Peyer's patch (tissue), 4 donors: ENCODE measurements around the gene IDNK.

ENCODE experiments used
- POLR2A ChIP-seq, 2 donors: fragments of 450-650 bp; IDR thresholded peaks; one replicate each; pipeline ENCODE4 v1.5.1; 2017; ENCODE audit warnings: antibody characterized with exemption in 2 of 2, mild to moderate bottlenecking in 2 of 2, moderate library complexity in 2 of 2
- TF ChIP-seq, protein P1 (sequence below), 6 experiments: fragments of 450-650 bp in 4 of 6; fragments of 200-600 bp in 2 of 6; sonication (generic) in 1 of 6; IDR thresholded peaks; one replicate each; pipeline ENCODE4 v1.5.1; 2017 to 2019; ENCODE audit warnings: antibody characterized with exemption in 6 of 6, mild to moderate bottlenecking in 3 of 6, moderate library complexity in 1 of 6

DNA sequence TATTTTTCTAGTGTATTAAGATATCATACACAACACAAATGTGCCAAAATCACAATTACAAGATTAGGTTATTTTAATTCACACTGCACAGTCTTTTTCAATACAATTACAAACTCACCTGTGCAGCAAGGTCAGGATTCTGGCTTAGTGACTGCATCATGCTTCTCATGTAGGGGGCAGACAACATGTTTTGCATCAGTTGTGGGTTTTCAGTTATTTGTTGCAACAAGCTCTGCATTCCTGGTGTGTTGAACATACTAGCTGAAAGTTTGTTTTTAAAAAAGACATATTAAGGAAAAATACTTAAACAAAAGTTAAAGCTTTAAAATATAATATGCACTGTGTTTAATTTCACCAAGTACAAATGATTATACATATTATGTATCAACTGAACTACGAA, 46.1 kb downstream of the IDNK start:
- TF ChIP-seq, protein P1, sequence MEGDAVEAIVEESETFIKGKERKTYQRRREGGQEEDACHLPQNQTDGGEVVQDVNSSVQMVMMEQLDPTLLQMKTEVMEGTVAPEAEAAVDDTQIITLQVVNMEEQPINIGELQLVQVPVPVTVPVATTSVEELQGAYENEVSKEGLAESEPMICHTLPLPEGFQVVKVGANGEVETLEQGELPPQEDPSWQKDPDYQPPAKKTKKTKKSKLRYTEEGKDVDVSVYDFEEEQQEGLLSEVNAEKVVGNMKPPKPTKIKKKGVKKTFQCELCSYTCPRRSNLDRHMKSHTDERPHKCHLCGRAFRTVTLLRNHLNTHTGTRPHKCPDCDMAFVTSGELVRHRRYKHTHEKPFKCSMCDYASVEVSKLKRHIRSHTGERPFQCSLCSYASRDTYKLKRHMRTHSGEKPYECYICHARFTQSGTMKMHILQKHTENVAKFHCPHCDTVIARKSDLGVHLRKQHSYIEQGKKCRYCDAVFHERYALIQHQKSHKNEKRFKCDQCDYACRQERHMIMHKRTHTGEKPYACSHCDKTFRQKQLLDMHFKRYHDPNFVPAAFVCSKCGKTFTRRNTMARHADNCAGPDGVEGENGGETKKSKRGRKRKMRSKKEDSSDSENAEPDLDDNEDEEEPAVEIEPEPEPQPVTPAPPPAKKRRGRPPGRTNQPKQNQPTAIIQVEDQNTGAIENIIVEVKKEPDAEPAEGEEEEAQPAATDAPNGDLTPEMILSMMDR (IDR thresholded peaks at IDR 0.05), result no peak
- no peak for TF ChIP-seq POLR2A (IDR thresholded peaks at IDR 0.05)
